DMS114 treated with DMSO at 0.1 percent for 48 hours (cell line): ENCODE results near the gene SUGP1.
"Not testable (repeated sequence)": the region's sequence is repeated elsewhere in the genome, so short reads cannot be mapped to it uniquely, and the experiment has no call there.

Experiments used
- DNase-seq: peaks from one replicate; lab custom pipeline; 2025; ENCODE audit not compliant: unreplicated experiment; lab: John Stamatoyannopoulos, UW

SUGP1 gene, protein sequence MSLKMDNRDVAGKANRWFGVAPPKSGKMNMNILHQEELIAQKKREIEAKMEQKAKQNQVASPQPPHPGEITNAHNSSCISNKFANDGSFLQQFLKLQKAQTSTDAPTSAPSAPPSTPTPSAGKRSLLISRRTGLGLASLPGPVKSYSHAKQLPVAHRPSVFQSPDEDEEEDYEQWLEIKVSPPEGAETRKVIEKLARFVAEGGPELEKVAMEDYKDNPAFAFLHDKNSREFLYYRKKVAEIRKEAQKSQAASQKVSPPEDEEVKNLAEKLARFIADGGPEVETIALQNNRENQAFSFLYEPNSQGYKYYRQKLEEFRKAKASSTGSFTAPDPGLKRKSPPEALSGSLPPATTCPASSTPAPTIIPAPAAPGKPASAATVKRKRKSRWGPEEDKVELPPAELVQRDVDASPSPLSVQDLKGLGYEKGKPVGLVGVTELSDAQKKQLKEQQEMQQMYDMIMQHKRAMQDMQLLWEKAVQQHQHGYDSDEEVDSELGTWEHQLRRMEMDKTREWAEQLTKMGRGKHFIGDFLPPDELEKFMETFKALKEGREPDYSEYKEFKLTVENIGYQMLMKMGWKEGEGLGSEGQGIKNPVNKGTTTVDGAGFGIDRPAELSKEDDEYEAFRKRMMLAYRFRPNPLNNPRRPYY

DNA sequence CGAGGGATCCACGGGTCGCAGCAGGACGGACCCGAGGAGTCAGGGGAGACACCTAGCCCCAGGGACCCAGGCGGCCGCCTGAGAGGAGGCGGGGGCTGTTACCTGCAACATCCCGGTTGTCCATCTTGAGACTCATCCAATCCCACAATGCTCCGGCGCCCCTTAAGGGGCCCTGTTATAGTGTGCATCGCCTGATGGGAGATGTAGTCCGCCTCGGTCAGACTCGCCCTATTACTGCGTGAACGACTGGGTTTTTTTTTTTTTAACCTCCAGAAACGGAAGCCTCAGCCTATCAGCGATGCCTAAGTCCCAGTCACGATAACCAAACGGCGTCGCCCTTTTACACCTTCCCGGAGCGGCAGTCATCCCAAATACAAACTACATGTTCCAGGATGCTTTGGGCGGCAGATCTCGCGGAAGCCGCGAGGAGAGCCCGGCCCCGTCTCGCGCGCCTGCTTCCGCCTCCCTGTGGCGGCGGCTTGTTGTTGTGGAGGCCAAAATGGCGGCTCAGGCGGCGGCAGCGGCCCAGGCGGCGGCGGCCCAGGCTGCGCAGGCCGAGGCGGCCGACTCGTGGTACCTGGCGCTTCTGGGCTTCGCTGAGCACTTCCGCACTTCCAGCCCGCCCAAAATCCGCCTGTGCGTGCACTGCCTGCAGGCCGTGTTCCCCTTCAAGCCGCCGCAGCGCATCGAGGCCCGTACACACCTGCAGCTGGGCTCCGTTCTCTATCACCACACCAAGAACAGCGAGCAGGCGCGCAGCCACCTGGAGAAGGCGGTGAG, at the start of gene SUGP1, which contains the start of gene MAU2:
Gene SUGP1 (minus strand): TSS at position 149 of the 780 bp plus-strand sequence. CDS start 13 bp downstream, at position 136.
Gene MAU2 (plus strand): TSS at position 469 of the 780 bp plus-strand sequence. CDS start 31 bp downstream, at position 500.
- DNase-seq: peak; percentile 98

DNA sequence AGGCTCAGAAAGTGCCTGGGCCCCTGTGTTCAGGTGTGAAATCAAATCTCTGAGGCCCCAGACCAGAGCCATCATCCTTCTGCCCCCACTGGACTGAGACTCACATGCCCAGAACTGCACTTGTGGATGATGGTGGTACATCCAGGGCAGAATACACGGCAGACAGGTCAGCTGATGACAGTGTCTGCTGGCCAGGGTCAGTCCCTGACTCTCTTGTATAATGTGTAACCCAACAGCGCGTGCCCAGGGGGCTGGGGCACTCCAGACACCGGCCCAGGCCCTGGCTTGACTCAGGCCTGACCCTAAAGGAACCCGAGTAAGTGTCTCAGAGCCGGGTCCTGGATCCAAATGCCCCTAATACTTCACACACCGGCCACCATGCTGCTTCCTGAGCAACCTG, 47.8 kb upstream of the SUGP1 start:
- DNase-seq: no peak

DNA sequence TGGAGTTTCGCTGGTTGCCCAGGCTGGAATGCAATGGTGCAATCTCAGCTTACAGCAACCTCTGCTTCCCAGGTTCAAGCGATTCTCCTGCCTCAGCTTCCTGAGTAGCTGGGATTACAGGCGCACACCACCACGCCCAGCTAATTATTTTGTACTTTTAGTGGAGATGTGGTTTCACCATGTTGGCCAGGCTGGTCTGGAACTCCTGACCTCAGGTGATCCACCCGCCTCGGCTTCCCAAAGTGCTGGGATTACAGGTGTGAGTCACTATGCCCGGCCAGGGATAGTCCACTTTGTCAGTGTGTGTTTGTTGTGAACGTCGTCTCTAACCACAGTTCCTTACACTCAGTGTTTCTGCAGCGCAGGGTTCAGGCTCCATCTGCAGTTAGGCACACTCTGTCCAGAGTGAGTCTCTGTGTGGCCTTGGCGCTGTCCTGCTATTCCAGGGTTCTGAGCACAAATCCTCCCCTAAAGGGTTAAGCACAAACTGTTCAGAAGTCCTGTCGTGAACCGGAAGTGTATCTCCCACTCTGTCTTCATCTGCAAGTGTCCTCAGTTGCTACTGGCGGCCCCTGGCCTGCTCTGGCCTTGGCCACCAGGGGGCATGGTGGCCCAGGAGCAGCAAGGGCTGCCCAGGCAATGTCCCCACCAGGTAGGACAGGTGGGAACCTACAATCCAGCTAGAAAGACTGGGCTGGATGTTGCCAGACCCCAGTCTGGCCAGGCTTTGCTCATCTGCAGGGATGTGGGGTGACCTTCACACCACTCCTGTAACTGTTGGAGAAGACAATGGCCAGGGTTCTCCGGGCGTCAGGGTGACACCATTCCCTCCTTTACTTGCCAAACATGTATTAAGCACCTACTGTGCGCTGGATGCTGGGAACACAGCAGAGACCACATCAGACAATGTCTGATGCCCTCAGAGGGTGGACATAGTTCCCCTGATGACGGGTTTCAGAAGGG, 46.4 kb upstream of the SUGP1 start:
- peak; percentile 59 for DNase-seq

DNA sequence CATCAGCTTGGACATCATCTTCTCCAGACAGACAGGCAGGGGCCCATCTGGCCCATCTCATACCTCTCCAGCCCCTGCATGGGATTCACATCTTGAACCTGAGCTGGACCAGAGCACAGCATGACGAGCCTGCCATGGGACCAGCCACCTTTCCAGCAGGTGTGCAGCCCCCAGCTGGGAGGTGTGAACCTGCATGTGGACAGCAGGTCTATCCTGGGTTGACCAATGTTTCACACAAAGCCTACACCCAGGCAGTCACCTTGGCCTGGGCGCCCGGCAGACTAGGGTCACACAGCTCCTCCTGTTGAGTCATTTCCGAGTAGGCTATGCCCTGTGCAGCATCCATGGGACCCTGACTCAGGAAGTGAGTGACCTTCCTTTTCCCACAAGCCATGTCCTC, 41.8 kb upstream of the SUGP1 start:
- no peak for DNase-seq

DNA sequence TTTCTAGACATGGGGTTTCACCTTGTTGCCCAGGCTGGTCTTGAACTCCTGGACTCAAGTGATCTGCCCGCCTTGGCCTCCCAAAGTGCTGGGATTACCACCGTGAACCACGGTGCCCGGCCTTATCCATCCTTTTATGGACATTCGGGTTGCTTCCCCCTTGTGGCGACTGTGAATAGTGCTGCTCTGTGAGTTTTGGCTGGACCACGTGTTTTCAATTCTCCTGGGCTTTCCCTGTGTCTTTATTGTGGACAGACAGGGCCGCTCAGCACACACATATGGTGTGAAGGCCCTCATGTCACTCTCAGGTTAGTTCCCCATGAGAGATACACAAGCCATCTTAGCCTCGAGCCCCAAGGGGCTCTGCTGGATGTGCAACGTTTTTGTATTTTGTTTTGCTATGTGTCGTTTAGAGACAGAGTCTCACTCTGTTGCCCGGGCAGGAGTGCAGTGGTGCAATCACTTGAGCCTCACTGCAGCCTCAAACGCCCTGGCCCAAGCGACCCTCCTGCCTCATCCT, 40.8 kb upstream of the SUGP1 start:
- peak; percentile 86 for DNase-seq

DNA sequence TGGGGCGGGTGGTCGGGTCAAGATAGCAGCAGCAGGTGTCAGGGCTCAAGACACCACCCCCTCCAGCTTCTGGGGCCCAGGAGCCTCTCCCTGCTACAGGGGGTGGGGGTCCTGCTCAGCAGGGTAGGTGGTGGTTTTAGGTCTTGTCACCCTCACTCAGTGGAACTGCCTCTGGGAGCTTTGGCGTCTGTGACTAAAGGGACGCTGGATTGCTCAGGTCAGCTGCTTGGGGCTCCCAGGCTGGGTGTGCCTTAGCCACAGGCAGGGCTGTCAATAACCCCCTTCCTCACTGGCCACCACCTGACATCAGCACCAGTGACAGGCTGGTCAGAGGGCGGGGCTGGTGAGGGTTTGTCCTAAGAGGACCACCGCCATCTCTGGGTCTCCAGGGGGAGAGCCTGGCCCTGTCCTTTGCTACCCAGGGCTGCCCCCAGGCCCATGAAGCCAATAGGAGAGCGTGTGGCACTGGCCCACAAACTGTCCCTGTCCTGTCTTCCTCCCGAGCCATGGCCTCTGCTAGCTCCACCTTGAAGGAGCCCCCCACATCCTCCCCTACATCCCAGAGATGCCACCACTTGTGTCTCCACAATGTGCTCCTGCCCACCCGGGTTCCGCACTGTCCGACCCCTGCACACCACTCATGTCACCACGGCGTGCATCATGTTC, 36.7 kb upstream of the SUGP1 start:
- DNase-seq: no peak

DNA sequence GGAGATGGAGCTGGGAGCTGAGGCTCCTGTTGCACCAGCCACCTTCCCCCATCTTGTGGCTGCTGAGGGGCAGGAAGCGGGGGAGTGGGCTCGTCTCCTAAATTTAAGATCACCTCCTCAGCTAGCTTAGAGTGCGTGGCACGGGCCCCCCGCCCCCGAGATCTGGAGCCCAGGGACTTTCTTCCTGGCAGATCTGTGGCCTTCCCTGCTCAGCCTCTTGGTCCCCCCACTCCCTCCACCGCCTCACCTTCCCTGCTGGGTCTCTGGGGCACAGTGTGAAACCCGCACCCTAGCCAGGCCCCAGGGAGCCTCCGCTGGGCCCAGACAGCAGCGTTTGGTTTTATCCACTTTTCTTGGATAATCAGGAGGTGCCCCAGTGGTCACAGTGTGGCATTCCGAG, 36.2 kb upstream of the SUGP1 start:
- no peak for DNase-seq

DNA sequence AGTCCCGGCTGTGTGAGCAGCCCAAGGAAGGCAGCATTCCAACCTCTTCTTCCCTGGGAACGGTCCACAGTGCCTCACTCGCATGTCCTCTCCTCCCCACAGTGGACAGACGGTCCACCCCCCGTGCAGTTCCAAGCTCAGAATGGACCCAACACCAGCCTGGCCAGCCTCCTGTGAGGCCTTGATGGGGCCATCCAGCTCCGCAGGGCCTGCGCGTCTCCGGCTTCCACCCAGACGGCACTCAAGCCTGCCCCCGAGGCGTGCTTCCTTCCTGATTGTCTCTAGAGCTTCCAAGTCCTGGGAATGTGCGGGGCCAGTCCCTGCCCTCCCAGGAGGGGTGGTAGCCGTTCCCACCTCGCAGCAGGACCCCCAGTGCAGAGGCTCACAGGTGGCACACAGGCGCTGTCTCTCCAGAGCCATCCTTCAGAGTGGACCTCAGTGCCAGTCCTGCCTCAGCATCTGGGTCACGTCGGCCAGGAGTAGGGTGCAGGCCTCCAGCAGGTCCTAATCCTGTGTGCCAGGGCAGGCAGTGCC, 35.4 kb upstream of the SUGP1 start:
- no peak for DNase-seq

DNA sequence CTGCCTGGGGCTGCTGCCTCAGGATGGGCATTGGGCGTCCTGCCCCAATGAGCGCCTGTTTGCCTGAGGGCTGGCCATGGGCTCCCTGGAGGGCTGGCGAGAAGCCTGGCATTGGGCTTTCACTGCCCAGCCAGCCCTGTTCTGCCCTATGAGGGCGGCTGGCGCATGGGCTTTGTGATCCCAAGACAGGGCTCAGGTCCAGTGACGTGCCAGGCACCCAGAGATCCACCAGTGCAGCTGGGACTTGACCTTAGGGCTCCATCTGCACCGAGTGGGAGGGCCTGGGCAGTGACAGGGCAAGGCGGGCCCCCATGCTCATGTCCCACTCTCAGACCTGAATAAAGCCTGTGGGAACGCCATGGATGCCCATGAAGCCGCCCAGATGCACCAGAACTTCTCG, 34.6 kb upstream of the SUGP1 start:
- DNase-seq: no peak

DNA sequence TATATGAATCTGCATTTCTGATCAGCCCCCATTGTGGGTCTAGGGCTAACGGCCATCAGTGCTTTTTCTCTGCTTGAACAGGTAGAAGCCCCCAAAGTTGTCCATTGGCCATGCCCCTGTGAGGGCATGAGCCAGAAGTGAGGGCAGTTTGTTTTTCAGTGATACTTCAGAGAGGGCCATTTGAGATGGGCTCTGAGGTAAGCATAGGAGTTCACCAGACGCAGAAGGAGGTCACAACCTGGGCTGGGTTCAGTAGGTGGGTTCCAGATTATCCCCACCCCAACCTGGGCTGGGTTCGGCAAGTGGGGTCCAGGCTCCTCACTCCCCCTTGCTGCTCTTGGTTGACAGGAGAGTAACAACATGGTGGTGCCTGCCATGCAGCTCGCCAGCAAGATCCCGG, 33.7 kb upstream of the SUGP1 start:
- DNase-seq: no peak

DNA sequence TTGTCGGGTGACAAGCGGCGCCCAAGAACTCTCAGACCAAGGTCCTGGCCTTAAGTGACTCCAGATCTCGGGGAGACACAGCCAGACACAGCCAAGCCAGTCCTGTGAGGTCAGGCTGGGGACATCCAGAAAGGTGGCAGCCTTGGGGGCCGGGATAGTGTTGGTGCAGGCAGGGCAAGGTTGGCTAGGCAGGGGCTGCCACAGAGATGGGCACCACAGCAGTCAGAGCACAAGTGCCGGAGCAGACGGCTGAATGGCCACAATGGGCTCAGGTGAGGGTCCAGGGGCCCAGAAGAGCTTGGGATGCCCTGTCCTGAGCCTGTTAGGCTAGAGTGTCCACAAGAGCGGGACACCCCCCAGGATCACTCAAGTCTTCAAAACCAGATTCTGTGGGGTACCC, 32.5 kb upstream of the SUGP1 start:
- no peak for DNase-seq

DNA sequence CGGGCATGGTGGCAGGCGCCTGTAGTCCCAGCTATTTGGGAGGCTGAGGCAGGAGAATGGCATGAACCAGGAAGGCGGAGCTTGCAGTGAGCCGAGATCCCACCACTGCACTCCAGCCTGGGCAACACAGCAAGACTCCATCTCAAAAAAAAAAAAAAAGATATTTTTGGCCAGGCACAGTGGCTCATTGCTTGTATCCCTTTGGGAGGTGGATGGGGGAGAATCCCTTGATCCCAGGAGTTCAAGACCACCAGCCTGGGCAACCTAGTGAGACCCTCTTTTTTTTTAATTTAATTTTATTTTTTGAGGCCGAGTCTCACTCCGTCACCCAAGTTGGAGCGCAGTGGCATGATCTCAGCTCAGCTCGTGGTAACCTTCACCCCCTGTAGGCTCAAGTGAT, 30.4 kb upstream of the SUGP1 start:
- DNase-seq: not testable (repeated sequence)

DNA sequence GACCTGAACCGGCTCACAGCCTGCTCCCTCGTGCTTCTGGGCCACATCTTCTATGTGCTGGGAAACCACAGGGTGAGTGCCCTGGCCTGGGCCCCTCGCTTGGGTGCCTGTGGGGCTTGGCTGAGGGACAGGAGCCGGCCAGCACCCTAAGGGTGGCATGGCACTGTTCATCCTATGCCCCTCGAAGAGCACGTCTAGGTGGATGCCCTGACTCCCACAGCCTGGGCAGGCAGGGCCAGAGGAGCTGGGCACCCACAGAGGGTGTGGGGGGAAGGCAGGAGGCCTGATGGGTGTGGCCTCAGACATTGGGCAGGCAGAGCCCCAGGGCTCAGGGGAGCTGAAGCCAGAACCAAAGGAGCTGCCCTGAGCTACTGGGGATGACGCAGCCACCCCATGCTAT, 29.1 kb upstream of the SUGP1 start:
- no peak for DNase-seq

DNA sequence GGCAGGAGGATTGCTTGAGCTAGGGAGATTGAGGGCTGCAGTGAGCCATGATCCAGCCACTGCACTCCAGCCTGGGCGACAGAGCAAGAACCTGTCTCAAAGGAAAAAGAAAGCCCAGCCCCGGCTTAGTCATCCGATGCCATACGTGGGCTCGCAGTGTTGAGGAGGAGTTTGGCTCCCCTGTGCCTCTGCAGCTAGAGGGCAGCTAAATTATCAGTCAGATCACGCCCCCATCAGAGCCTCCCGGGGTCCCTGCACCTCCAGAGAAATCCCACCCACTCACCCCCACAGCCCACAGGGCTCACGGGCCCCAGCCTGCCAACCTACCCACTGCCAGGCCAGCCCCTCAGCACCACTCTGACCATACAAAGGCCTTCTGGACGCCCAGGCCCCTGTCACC, 28.0 kb upstream of the SUGP1 start:
- no peak for DNase-seq

DNA sequence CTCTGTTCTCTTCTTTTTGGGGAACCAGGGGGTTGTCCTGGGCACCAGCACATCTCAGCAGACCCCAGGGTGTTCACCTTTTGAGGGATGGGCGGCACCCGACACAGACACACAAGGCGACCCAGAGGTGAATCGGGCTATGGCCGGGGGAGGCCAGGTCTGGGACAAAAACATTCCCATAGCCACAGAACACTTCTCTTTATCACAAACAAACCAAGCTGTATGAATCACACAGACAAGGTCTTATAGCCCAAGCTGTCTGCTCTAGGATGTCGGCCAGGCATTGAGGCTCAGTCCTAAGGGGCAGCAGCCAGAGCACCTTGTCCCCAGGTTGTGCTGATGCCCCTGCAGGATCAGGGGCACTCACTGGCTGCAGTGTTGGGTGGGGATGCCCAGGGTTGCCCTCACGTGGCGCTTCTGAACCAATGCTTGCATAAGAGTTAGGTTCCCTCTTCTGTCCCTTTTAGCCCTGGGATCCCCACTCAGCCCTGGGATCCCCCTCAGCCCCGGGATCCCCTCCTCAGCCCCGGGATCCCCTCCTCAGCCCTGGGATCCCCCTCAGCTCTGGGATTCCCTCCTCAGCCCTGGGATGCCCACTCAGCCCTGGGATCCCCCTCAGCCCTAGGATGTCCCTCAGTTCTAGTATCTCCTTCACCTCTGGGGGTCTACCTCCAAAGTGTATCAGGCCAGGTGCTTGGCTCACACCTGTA, 27.2 kb upstream of the SUGP1 start:
- no peak for DNase-seq

DNA sequence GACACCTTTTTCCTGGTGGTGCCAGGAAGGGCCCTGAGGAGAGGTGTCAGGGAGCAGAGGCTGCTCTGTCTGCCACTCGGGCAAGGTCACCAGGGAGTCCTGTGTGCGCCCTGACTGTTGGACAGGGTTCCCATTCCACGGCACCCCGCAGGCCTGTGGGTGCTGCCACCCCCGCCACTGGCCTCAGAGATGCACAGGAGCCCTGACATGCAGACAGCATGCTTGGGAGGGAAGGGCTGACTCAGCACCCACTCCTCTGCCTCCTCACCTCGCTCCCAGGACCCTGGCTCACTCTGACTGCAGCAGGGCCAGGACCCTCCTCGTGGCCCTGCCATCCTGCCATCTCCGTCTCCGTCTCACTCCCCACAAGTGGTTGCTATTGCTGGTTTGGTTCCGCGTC, 25.7 kb upstream of the SUGP1 start:
- no peak for DNase-seq

DNA sequence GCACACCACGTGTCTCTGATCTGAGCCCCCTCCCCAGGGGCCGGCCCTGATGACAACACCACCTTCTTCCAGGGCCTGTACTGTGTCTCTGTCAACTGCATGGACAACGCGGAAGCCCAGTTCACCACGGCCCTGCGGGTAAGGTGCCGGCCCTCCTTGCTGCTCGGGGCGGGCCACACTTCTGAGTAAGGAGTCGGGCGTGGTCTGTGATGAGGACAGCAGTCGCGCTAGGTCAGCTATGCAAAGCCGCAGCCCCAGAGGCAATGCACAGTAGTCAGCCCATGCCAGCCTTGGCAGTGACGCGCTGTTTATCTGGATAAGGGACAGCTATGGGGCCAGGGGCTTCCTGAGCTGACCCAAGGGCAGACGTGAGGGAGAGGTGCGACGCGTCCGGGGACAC, 24.9 kb upstream of the SUGP1 start:
- DNase-seq: no peak

DNA sequence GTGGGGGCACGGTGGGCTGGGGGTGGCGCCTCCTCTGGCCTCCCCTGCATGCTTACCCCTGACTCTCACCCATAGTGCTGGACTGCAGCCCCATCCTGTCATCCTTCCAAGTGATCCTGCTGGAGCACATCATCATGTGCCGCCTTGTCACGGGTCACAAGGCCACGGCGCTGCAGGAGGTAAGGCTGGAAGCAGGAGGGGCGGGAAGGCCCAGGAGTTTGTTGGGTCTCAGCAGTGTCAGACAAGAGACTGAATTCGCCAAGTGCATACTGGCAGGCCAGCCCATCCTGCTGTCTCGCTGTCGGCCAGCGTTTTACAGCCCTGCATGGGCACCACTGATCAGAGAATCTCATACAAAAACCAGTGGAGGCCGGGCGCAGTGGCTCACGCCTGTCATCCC, 23.5 kb upstream of the SUGP1 start:
- no peak for DNase-seq

DNA sequence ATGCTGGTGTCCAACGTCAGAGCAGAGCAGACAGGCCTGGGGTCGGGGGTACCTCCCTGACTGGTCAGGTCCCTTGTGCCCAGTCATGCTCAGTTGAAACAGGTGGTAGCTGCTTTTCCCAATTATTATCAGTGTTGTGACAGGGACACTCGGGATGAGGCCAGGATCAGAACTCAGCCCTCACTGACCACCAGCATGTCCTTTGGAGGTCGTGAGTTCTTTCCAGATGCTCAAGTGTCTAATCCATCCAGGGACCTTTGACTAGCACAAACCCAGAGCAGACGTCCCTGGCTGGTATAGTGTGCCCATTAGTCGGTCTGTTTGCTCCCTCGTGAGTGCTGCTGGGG, 22.7 kb upstream of the SUGP1 start:
- no peak for DNase-seq
